Fibroblast of skin of right biceps (primary cell): Measurements from ENCODE around the gene SERPIND1.
"Not testable (repeated sequence)": the region's sequence is repeated elsewhere in the genome, so short reads cannot be mapped to it uniquely, and the experiment has no call there.

Experiments
- DNase-seq: peaks from one replicate; pipeline ENCODE4 v3.0.0-alpha.2; 2013

The SERPIND1 gene

DNA sequence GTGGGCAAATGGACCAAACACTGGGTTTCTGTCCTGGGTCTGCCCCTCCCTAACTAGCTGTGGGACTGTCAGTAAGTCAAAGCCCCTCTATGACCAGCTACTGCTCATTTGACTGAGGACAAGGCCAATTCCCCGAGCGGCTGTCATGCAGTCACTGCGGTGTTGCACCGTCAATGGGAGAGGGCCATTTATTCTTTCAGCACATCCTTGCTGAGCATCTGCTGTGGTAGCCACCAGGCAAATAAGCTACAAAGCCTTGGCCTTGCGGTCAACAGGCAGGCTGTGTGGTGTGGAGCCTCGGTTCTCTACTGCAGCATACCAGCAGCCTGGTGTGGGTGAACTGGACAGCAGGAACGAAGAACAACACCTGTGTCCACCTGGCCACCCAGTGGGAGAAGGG lies 25.8 kb upstream of the SERPIND1 start:
- DNase-seq = no peak

DNA sequence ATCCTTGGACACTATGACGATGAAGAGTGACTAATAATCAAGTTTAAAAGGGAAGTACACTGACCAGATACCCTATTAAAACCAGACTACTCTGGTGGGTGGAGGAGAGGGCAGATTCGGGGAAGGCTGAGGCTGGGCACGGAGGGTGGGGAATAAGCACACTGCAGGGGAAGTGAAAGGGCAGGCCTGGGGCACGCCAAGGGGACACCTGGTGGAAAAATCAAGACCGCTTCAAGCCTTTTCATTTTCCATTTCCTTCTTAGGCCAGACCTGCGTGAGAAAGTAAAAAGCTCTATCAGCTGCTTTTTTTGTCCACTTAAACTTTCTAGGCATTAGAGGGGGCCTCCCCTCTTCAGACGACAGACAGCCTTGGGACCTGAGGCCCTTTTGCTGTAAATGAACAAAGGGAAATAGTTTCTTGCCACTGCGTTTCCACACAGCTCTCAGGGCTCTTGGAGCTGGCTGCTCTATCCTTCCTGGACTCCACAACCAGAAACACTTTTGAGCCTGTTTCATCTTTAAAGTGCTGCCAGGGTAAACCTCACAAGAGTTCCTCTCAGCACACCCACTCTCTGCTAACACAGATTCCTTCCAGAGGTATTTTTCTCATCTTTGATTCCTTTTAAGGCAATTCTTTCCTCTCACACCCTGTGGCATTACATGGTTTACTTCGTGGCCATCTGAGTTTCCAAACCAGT lies 25.0 kb upstream of the SERPIND1 start:
- no peak for DNase-seq

DNA sequence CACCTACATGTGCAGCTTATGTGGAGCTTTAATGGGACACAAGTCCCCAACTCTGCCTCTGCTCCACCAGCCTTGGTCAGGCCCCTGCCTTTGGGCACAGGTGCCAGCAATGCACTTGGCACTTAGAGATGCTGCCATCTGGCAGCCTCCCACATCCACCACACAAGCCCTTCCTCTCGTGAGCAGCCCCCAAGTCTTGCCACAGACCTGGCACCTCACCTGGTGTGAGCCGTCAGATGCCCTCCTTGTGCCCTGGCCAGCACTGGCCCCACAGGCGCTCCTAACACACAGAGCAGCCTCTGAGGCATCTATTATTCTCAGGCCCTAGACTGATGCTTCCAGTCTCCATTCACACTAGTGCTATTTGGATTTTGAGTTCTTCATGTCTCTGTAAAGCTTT lies 24.5 kb upstream of the SERPIND1 start:
- no peak for DNase-seq

DNA sequence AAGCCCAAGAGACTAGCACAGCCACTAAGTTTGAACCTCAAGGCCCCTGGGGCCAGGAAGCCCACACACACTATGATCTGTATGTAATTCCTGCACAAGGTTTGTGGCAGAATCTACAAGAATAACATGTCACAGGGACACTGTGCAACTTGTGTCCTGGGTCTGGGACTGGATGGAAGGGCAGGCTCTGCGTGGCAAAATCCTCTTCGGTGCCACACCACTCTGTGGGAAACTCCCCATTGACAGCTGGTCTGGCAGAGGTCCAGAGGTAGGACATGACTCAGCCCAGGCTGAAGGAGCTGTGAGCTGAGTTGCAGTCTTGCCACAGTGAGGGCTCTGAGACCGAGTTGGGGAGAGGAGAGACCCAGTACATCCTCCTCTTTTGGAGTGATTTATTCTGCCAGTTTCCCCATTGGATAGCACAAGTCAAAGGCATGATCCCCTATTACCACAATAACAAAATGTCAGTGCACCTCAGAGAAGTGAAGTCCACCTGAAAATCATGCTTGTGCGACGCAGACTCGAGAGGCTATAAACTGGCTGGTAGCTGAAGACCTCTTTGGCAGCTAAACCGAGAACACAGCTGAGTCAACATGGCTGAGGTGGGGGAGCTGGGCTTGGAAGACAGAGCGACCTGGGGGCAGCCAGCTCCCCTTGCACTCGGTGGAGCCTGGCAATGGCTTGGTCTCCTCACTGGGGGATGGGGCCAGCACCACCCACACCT lies 23.3 kb upstream of the SERPIND1 start:
- peak; percentile 66 for DNase-seq

DNA sequence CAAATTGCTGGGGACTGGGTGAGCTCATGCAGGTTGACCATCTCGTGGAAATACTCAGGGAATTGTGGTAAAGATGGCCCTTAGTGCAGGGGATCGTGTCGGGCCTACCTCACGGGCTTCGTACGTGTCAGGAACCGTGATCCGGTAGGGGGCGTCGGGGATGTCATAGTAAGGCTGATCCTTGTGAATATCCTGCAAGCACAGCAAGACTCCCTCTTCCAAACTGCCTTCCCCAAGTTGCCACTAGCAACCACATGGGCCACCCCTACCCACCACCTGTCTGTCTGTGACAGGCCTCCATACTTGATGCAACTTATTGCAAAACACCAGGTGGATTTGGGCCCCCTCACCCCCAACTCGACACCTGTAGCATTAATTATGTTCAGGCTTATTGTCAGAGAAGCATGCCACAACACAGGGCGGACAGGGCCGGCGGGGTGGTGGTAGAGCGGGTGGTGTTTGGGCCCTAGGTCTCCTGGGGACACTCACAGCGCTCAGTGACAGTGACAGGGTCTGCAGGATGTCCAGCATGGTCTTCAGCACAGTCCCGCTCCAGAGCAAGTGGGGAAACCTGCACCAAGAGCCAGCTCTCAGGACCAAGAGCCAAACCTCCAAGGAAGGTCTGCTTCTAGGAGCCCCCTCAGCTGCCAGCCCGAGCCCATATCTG lies 22.6 kb upstream of the SERPIND1 start:
- peak; percentile 6 for DNase-seq

DNA sequence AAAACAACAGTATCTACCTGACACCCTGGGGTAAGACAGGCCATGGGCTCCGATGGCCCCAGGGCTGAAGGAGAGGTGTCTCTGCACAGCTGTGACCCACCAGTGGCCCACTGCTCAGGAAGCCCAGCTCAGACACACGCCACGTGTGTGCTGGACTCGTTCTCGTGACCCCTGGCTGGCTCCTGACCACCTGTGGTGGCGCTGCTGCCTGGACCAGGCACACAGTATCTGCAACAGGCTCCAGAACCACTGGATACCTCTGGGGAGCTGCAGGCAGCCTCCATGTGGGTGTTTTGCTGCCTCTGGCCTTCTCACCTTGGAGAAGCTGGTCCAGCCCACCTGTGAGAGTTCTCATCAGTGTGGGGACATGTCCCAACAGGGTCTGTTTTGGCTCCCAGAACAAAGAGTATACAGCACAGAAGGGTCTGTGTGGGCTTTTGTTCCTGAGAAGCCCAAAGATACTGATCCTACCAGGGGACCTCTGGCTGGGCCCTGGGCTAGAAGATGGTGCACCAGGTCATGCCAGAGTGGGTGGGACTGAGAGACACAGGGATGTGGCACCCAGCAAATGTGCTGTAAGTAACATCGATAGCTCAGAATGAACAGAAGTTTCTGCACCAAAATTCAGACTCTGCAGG lies 21.7 kb upstream of the SERPIND1 start:
- DNase-seq = no peak

DNA sequence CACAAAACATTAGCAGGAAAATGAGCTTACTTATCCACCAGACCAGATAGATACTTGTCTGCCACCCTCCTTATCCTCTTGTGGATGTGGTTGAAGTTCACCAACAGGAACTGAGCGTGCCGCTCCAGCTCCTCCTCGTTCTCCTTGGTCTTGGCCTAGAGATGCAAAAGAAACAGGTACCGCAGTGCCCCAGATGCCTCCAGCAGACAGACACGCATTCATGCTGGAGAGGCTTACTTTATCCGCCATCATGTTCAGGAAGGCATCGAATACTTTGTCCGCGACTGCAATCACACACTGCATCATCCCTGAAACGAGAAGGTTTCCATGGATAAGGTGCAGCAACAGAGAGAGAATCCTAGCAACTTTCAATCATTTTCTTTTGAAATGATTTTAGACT lies 21.0 kb upstream of the SERPIND1 start:
- no peak for DNase-seq

DNA sequence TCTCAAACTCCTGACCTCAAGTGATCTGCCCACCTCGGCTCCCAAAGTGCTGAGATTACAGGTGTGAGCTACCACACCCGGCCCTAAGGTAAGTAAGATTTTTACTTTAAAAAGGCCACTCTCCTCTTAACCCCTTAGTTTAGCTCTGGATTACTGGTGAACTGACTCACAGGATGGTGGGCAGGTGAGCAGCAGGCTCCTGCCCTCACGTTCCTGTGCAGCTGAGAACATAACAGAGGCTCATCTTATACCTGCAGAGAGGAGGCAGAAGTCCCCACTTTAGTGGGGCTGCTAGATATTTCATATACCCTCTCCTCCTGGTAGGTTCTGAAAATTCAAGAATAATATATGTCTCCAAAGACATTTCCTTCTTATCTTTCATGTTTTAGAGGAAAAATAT lies 17.1 kb upstream of the SERPIND1 start:
- DNase-seq = no peak

DNA sequence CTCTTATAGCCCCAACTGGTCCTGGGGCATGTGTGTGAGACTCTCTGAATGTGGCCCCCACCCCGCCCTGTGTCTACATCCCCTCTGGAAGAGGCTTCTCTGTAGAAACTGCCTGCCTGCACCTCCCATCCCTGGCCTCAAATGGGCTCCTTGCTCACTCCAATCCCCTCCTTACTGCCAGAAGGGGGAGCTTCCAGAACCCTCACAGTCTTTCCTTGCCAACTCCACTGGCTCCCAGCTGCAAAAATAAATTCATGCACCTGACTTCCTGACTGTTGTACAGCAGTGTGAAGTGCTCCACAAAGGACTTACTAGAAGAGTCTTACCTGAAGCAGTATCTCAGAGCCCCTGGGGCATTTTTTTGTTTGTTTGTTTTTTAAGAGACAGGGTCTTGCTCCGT lies 15.2 kb upstream of the SERPIND1 start:
- no peak for DNase-seq

DNA sequence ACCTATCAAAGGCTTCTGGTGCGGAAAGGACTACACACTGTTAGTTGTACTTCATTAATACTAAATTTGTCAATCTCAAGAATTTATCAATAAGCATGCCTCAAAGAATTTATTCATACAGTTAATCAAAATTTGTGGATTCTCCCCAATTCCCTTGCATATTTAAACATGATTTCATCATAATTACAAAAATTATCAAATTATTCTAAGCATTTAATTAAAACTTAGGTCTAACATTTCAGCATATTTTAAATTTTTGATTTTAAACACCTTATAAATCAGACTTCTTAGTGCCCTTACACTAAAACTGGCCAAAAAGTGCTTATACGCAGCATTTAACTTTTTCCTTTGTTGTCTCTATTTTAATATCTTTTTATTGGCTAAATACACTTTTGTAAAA lies 13.8 kb upstream of the SERPIND1 start:
- no peak for DNase-seq

DNA sequence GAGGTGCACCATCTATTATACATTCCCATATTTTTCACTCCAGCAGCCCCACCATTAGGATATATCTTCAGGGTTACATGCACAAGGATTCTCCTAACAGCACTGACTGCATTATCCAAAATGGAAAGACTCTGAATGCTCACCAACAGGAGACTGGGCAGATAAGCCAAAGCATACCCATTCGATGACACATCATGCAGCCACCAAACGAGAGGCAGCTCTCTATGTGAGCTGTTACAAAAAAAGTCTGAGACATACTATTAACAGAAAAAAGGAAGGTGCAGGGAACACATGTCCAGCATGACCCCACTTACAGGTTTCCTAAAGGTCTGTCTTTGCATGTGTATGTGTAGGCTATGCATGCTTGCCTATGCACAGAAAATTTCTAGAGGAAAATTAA lies 12.4 kb upstream of the SERPIND1 start:
- DNase-seq = no peak

DNA sequence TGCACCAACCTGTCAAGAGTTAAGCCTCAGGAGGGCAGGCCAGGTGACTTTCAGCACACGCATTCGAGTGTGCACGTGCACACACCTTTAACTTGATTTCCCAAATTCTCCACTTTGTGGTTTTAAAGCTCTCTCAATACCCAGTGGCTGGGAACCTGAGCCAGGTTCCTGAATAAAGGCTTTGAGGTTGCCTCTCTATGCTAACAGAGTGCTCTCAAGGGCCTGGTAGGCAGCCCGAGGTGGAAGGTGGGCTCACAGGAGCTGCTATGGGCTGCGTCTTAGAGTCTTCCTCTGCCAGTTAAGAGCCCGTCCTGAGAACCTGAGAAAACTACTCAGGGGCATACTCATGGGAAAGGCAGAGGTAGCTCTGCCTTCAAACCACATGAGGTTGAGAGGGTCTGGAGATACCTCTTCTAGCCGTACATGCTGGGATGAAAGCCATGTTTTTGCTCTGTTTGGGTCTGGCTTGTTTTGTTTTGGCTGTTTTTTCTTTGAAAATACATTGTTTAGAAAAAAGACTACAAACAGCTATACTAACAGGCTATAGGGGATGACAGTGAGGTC lies 11.6 kb upstream of the SERPIND1 start:
- no peak for DNase-seq

DNA sequence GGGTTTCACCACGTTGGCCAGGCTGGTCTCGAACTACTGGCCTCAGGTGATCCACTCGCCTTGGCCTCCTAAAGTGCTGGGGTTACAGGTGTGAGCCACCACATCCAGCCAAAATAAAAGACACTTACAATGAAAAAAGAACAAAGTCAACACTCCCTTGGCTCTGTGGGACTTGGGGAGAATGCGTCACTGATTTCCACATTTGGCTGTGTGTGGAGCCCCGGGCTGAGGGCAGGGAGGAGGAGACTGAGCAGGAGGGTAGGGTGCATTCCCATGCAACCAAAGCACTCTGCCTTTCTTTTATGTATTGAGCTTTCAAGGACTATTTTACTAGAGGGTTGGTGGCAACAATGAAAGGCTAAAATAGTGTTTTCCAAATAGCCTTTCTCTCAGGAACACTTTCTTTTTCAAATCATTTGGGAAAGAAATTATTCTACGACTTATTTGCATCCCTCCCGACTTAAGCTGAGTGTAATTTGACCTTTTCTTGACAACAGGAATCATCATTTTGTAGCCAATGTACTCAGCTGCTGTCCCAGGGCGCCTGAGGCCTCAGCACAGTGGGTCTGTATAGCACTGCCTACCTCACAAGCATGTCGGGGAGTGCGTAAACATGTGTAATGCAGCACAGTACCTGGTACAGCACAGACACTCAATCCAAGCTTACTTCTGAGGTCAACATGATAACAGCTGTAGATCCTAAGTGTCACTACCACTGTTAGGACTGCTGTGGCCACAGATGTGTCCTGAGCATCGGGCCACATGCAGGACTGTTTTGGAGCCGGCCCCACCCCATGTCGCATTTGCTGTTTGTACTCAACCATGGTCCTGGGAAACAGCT lies 10.1 kb upstream of the SERPIND1 start:
- no peak for DNase-seq

DNA sequence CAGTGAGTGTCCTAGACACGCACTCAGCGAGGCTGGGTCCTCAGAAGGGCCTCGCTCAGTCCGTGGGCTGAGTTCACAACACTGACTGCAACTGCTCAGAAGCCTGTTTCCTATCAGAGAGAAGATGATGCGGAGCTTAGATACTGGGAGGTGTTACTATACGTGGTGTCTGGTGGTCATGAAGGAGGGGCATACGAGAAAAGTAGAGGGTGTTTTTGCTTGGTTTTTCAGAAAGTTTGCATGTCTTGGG lies 9.5 kb upstream of the SERPIND1 start:
- DNase-seq = no peak

DNA sequence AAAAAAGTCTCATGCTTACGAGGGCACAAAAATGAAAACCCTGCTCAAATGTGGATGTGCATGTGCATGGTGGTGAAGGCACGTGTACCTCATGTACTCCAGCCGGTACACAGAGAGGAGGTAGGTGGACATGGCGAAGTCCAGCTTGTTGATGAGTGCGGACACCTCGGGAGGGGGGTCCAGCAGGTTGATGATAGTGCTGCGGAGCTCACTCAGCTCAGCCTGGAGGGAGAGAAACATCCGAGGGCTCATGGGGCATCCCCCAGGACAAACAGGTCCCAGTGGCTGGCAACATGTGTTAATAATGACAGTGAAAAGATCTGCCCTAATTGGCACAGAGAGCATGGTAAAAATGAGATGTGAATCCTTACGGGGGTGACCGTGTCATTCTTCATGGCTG lies 9.2 kb upstream of the SERPIND1 start:
- no peak for DNase-seq

DNA sequence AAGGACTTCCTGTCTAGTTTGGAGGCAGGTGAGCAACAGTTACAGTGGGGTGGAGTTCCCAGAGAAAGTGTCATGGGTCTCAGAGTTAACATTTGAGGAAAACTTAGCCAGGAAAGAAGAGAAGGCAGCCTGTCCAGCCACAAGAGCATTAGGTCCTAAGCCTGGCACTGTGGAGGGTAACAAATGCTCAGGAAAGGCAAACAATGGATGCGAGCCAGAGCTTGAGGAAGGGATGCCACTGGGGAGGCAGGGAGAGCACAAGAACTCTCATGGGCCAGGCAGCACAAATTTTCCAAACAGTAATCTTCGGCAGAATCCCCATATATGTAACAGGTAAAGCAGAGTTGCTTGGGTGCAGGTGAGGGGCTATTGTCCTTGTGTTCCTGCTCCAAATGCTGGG lies 8.0 kb upstream of the SERPIND1 start:
- DNase-seq = no peak

DNA sequence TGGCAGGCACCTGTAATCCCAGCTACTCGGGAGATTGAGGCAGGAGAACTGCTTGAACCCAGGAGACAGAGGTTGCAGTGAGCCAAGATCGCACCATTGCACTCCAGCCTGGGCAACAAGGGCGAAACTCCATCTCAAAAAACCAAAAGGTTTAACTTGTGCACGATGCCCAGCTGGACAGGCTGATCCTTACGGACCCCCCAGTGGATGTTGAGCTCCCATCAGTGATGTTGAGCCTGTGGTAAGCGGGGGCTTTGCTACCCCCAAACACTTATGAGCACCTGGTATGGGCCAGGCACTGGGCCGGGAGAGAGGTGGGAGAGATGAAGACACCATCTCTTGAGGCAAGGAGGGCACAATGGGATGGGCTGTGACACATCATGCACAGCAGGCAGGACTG lies 7.4 kb upstream of the SERPIND1 start:
- DNase-seq = no peak

DNA sequence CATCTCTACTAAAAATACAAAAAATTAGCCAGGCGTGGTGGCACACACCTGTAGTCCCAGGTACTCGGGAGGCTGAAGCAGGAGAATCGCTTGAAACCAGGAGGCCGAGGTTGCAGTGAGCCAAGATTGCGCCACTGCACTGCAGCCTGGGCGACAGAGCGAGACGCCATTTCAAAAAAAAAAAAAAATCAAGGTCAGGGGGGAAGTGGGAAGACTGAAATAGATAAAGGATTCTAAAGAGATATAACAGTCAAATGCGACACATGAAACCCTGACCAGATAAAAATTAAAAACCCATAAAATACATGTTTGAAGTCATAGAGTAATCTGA lies 4.5 kb upstream of the SERPIND1 start:
- DNase-seq = not testable (repeated sequence)

DNA sequence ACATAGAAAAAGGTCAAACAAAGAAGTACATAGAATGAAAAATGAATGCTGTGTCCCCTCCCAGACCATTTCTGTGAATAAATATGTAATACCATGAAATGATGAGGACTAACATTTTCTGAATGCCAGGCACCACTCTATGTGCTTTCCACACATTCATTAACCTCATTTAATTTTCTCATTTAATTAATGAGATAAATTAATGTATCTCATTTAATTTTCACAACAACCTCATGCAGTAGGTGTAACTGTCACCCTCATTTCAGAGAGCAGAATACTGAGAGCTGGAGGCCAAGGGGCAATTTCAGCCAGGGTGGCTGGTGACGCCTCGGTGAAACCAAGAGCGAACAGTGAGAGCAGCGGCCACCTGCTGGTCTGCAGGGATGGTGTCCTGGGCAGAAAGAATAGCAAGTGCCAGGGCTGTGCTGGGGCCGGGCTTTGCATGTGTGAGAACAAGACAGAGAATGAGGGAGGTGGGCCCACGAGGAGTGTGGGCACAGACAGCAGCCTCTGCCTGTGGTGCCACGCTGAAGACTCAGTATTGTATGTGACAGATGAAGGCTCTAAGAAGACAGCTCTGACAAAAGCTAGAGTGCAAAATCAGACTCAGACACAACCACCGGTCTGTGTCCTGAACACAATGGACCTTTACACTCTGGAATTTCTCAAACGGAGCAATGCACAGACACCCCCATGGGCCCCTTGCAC lies 1.8 kb upstream of the SERPIND1 start:
- DNase-seq = no peak

DNA sequence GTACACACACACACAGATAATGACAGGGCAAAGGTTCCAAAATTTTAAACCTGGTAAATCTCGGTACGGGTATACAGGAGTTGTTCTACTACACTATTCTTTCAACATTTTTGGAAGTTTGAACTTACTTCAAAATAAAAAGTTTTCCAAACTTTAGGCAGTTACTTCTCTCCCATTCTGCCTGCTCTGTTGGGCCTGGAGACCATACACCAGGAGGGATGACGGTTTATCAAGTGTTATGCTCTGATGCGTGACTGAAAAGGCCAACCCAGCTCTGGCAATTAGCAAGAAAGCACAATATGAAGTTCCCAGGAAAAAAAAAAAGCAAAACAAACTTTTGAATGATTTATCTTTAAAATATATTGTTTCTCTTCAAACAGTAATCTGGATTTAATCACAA lies 969 bp downstream of the SERPIND1 start:
- no peak for DNase-seq

DNA sequence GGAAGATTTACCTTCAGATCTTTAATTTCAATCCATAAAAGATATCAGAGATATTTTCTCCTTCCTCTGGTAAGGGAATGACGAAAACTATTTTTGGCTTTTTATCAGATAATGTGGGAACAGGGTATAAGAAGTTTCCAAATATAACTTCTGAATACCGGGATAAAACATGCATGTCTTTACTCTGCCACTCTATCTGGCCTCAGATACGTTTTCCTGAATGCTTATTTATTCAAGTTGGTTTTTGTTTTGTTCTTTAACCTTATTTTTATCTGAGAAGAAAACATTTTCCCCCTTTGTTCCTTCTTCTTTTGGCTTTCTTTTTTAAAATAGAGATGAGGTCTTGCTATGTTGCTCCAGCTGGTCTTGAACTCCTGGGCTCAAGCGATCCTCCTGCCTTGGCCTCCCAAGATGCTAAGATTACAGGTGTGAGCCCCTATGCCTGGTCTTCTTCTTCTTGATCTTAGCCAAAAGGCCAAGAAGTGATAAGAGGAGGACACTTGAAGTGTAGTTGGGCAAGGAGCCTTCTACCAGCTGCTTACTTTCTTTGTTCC lies 1.5 kb downstream of the SERPIND1 start:
- DNase-seq = no peak
